CD4-positive, alpha-beta T cell treated with Interleukin-6 at 100 ng/mL for 8 hours (primary cell): ENCODE measurements around the gene EXD3.

Source experiments
- DNase-seq: peaks from one replicate; pipeline ENCODE4 v3.0.0-alpha.2; 2020; ENCODE audit warnings: mixed read lengths, low spot score

EXD3 gene

GRCh38 chr9:137365552-137366444 is 57.2 kb downstream of the EXD3 start:
- no peak for DNase-seq

- no peak for DNase-seq
These were observed 57.9 kb downstream of the EXD3 start for GRCh38 chr9:137365056-137365455.

GRCh38 chr9:137359850-137360249 is 63.1 kb downstream of the EXD3 start:
- no peak for DNase-seq

GRCh38 chr9:137358126-137358525 is 64.8 kb downstream of the EXD3 start:
- DNase-seq: no peak

- DNase-seq: no peak
These were observed 65.8 kb downstream of the EXD3 start for GRCh38 chr9:137357166-137357565.

GRCh38 chr9:137355761-137356365 is 67.1 kb downstream of the EXD3 start:
- no peak for DNase-seq

- DNase-seq: no peak
These were observed 67.9 kb downstream of the EXD3 start for GRCh38 chr9:137354845-137355760.

GRCh38 chr9:137354153-137354844 is 68.7 kb downstream of the EXD3 start:
- no peak for DNase-seq

- no peak for DNase-seq
These were observed 69.5 kb downstream of the EXD3 start for GRCh38 chr9:137353223-137354152.

- DNase-seq: no peak
These were observed 70.3 kb downstream of the EXD3 start for GRCh38 chr9:137352511-137353222.

GRCh38 chr9:137351781-137352501 is 71.0 kb downstream of the EXD3 start:
- DNase-seq: no peak

GRCh38 chr9:137350696-137351584 is 72.0 kb downstream of the EXD3 start:
- DNase-seq: no peak

GRCh38 chr9:137349471-137350033 is 73.4 kb downstream of the EXD3 start:
- no peak for DNase-seq

GRCh38 chr9:137348769-137349470 is 74.0 kb downstream of the EXD3 start:
- no peak for DNase-seq

GRCh38 chr9:137347928-137348327 is 75.0 kb downstream of the EXD3 start:
- DNase-seq: no peak

GRCh38 chr9:137342482-137342881 is 80.5 kb downstream of the EXD3 start:
- no peak for DNase-seq

- no peak for DNase-seq
These were observed 81.7 kb downstream of the EXD3 start for GRCh38 chr9:137341227-137341626.
